ENCODE data around the gene WDR33. TPM values are rescaled to one million over a fixed set of nuclear protein-coding genes. Genes with fewer than 3 reads are reported as not detected.

Gene WDR33
- total and polyA plus RNA-seq, 2 of the 4 experiments (the other 2 are of a cell fraction) = 19.6 to 41.2 TPM

GRCh38 chr2:127722807-127723206 is 88.2 kb downstream of the WDR33 start:
- no CpG with 5 or more reads among the region's 3 CpGs for WGBS, 2 experiments (ENCODE audit: extremely low coverage in 2 of 2, insufficient read length in 1 of 2)
- H3K56ac ChIP-seq (ENCODE audit: extremely low read depth, insufficient read depth, low read length) = no peak overlapping the region
- H3K4ac ChIP-seq (ENCODE audit: low read depth, low read length) = no peak overlapping the region
- in situ Hi-C loops (cut with MboI; ENCODE audit: low sequenced_read_pairs) = no loop called here
- intact Hi-C loops (cut with micrococcal nuclease) = no loop called here
- H3K9me3 ChIP-seq (ENCODE audit: control insufficient read depth, insufficient read depth, low read length) = no peaks in the 10 kb centered on the region
- no peak overlapping the region for H2BK15ac ChIP-seq (ENCODE audit: low read depth, low read length)
- no peak overlapping the region for H3K4me3 ChIP-seq (ENCODE audit: insufficient read depth, low read depth, low read length)
- no peak overlapping the region for H2BK5ac ChIP-seq (ENCODE audit: low read depth, low read length, poor library complexity, severe bottlenecking)
- no peak overlapping the region for H2AFZ ChIP-seq (replicated peaks; ENCODE audit: low read length, poor library complexity)
- H4K91ac ChIP-seq (ENCODE audit: insufficient read depth, low read depth, low read length) = no peak overlapping the region
- no peak overlapping the region for H3K14ac ChIP-seq (replicated peaks; ENCODE audit: low read depth, low read length)
- no peak overlapping the region for H2AK5ac ChIP-seq (ENCODE audit: low read depth, low read length)
- H3K27me3 ChIP-seq (ENCODE audit: control insufficient read depth, insufficient read depth, low read length) = no peaks in the 10 kb centered on the region
- H2BK20ac ChIP-seq (ENCODE audit: low read depth, low read length) = no peak overlapping the region
- no peak for TF ChIP-seq FOS (IDR thresholded peaks at IDR 0.05; ENCODE audit: low read depth, low read length)
- no peak for TF ChIP-seq CHD1 (IDR thresholded peaks at IDR 0.05; ENCODE audit: low read depth, low read length)
- no peak for TF ChIP-seq RFX5 (IDR thresholded peaks at IDR 0.05; ENCODE audit: low read depth, low read length)
- no peak for TF ChIP-seq RAD21 (IDR thresholded peaks at IDR 0.05; ENCODE audit: low read length)
- TF ChIP-seq USF2 (IDR thresholded peaks at IDR 0.05; ENCODE audit: low read depth, low read length) = no peak
- no peak for TF ChIP-seq SMC3 (IDR thresholded peaks at IDR 0.05; ENCODE audit: low read depth, low read length)
- no peak for TF ChIP-seq RCOR1 (IDR thresholded peaks at IDR 0.05; ENCODE audit: insufficient replicate concordance, low read length)
- TF ChIP-seq CTCF (conservative IDR thresholded peaks at IDR 0.05; ENCODE audit: low read depth, low read length) = no peak
- TF ChIP-seq ELK1 (IDR thresholded peaks at IDR 0.05; ENCODE audit: borderline replicate concordance, low read depth, low read length) = no peak
- TF ChIP-seq MAFK (IDR thresholded peaks at IDR 0.05; ENCODE audit: low read depth, low read length) = no peak
- TF ChIP-seq NFE2L2 (IDR thresholded peaks at IDR 0.05; ENCODE audit: low read depth, low read length) = no peak
- TF ChIP-seq POLR2A (IDR thresholded peaks at IDR 0.05; ENCODE audit: low read depth, low read length) = no peak
- TF ChIP-seq BHLHE40 (IDR thresholded peaks at IDR 0.05; ENCODE audit: low read depth, low read length) = no peak
- no peak for TF ChIP-seq MAZ (IDR thresholded peaks at IDR 0.05; ENCODE audit: borderline replicate concordance, low read depth, low read length)
- no peak for TF ChIP-seq CEBPB (IDR thresholded peaks at IDR 0.05; ENCODE audit: low read depth, low read length)
- TF ChIP-seq MXI1 (IDR thresholded peaks at IDR 0.05; ENCODE audit: borderline replicate concordance, low read depth, low read length) = no peak
- no peak overlapping the region for H2AK9ac ChIP-seq (replicated peaks; ENCODE audit: low read depth, low read length, poor library complexity)
- peaks cover 8% of the 10 kb centered on the region for H3K9me1 ChIP-seq (ENCODE audit: insufficient read depth, low read length)
- no peak overlapping the region for H3K23ac ChIP-seq (ENCODE audit: low read depth, low read length)
- H3K27ac ChIP-seq (ENCODE audit: insufficient read depth, low read length) = no peak overlapping the region
- no peak overlapping the region for H4K5ac ChIP-seq (ENCODE audit: low read depth, low read length)
- ChIA-PET POLR2A (ENCODE audit: unreplicated experiment) (no interaction called here), CTCF (no interaction called here)
- H3K36me3 ChIP-seq (ENCODE audit: control insufficient read depth, insufficient read depth, low read length) = peaks cover 27% of the 10 kb centered on the region
- H4K20me1 ChIP-seq (ENCODE audit: insufficient read depth, low read length) = no peaks in the 10 kb centered on the region
- H3K4me2 ChIP-seq (ENCODE audit: low read depth, low read length) = no peak overlapping the region
- no TSS peak for BruUV-seq (replicated peaks)
- H3K18ac ChIP-seq (ENCODE audit: low read depth, low read length) = no peak overlapping the region
- peaks cover 0 to 9% of the 10 kb centered on the region in 2 experiments; a peak in 1 of 4 replicates for H3K79me1 ChIP-seq (ENCODE audit: low read depth in 1 of 2, low read length in 2 of 2)
- no peak overlapping the region for H4K8ac ChIP-seq (ENCODE audit: low read depth in 2 of 2, low read length in 2 of 2)
- H2BK120ac ChIP-seq (ENCODE audit: low read depth, low read length) = no peak overlapping the region
- H3K4me1 ChIP-seq (ENCODE audit: control insufficient read depth, insufficient read depth, low read length) = peaks cover 1% of the 10 kb centered on the region; the same call in 1 of the 2 replicates
- no peak for DNase-seq
- H3K9ac ChIP-seq (ENCODE audit: low read depth, low read length) = no peak overlapping the region
- dilution Hi-C loops (cut with HindIII; ENCODE audit: low sequenced_read_pairs, unreplicated experiment) = no loop called here
- no peak for ATAC-seq (ENCODE audit: low read depth)
